ENCODE measurements around the gene PRKCH.

DNA sequence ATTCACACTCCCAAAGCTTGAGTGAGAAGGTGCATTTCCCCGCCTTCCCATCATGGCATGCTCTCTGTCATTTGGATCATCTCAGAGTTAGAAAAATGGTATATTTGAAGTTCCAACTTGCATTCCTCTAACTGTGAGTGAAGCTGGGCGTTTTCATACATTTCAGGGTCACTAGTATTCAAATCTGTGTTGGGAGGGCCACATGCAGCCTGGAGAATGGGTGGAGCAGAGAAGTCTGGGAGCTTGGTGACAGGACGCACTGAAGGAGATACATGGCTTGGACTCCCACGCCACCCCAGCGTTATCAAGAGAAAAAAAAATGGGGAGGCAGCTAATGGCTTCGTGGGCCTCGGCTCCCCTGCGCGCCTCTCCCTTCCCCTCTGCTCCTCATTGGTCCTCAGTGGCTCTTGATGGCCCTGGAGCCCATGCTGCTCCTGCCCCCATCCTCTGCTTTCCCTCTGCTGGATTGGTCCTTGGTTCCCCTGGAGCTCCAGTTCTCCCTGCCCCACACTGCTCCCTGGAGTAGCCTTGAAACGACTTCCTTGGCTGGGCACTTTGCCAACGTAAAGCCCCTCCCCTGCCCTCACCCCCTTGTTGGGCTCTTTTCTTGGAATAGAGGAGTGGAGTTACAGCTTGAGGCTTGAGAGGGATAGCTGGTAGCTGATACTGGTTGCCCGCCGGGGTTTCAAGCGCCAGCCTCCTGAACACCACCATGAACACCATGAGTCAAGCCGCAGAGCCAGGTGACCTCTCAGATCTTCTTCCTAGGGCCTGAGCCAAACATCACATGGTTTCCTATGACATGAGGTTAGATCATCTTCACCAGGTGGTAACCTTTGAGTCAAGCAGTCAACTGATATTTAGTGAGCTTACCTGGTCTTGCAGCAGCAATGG lies 139.6 kb downstream of the PRKCH start:
- TF ChIP-seq, protein P1, sequence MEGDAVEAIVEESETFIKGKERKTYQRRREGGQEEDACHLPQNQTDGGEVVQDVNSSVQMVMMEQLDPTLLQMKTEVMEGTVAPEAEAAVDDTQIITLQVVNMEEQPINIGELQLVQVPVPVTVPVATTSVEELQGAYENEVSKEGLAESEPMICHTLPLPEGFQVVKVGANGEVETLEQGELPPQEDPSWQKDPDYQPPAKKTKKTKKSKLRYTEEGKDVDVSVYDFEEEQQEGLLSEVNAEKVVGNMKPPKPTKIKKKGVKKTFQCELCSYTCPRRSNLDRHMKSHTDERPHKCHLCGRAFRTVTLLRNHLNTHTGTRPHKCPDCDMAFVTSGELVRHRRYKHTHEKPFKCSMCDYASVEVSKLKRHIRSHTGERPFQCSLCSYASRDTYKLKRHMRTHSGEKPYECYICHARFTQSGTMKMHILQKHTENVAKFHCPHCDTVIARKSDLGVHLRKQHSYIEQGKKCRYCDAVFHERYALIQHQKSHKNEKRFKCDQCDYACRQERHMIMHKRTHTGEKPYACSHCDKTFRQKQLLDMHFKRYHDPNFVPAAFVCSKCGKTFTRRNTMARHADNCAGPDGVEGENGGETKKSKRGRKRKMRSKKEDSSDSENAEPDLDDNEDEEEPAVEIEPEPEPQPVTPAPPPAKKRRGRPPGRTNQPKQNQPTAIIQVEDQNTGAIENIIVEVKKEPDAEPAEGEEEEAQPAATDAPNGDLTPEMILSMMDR (IDR thresholded peaks at IDR 0.05; ENCODE audit: insufficient read depth, low read length, poor library complexity, severe bottlenecking), result no peak
- TF ChIP-seq EZH2phosphoT487 (conservative IDR thresholded peaks at IDR 0.05; ENCODE audit: low read length), result no peak

All from SU-DHL-6 (cell line).